Measurements from ENCODE around the gene TEAD1.

Gene TEAD1

DNA sequence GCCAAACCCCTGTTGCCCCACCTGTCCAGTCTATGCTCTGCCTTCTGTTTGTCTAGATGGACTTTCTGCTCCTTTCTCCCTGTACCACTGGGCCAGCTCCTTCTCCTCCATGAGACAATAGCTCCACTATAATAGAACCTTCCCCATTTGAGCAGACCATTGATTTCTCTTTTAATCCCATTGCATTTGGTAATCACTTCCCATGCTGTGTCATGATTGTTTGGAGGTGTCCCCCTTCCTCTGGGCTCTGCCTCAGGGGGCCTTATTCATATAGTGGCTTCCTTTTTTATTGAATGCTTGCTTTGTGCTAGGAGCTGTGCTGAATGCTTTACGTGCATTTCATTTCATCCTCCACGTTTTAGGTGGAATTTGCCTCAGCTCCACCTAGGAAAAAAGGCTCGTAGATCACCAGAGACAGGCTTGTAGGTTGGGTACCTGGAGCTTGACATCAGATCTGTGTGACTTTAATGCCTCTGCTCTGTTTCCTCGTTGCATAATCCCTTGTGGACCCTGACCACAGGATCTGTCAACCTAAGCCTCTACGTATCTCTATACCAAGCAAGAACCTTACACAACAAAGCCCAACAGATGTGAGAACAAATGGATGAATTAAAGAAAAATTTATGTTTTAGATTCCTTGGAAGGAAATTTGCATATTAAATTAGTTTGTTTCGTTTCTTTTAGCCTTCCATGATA lies 228.7 kb downstream of the TEAD1 start:
- H3K36me3 Mint-ChIP-seq (ENCODE audit: low read depth), result no peaks in the 10 kb centered on the region
- H3K27me3 Mint-ChIP-seq (ENCODE audit: low read depth), result peaks cover 8% of the 10 kb centered on the region
- no peak overlapping the region for H3K27ac Mint-ChIP-seq
- H3K4me1 Mint-ChIP-seq (ENCODE audit: low read depth), result peaks cover 5% of the 10 kb centered on the region
- H3K4me3 Mint-ChIP-seq, result no peak overlapping the region
- no peaks in the 10 kb centered on the region for H3K9me3 Mint-ChIP-seq

DNA sequence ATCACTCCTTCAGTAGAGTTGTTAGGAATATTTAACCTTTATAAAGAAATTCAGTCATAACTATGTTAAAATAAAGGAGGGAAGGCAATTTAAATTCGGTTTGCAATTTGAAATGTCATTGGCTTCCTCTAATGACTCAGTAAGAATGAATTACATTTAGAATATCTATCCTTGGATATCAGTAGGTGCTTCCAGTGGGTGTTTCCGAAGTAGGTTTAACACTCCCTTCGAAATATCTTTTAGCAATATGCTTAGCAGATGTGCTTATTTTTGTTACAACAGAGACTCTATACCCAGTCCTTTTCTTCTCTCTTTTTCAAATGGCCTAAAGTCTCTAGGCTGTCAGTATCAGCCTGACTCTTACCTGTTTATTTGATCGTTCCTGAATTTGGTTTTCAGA lies 231.2 kb downstream of the TEAD1 start:
- H3K4me3 Mint-ChIP-seq, result no peak overlapping the region
- no peak overlapping the region for H3K27ac Mint-ChIP-seq
- no peaks in the 10 kb centered on the region for H3K9me3 Mint-ChIP-seq
- peaks cover 5% of the 10 kb centered on the region for H3K4me1 Mint-ChIP-seq (ENCODE audit: low read depth)
- peaks cover 8% of the 10 kb centered on the region for H3K27me3 Mint-ChIP-seq (ENCODE audit: low read depth)
- no peaks in the 10 kb centered on the region for H3K36me3 Mint-ChIP-seq (ENCODE audit: low read depth)

DNA sequence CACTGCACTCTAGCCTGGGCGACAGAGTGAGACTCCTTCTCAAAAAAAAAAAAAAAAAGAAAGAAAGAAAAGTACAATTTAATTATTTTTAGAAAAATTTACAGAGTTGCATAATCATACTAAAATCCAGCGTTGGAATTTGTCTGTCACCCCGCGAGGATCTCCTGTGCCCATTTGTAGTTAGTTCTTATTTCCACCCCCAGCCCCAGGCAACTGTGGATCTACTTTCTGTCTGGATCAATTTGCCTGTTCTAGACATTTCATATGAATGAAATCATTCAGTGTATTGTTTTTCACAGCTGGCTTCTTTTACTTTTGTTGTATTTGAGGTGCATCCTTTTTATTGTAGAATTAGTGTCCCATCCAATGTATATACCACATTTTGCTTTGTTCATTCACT lies 232.3 kb downstream of the TEAD1 start:
- H3K36me3 Mint-ChIP-seq (ENCODE audit: low read depth), result no peaks in the 10 kb centered on the region
- H3K4me1 Mint-ChIP-seq (ENCODE audit: low read depth), result peaks cover 2% of the 10 kb centered on the region
- H3K4me3 Mint-ChIP-seq, result no peak overlapping the region
- H3K27ac Mint-ChIP-seq, result no peak overlapping the region
- no peaks in the 10 kb centered on the region for H3K9me3 Mint-ChIP-seq
- peaks cover 8% of the 10 kb centered on the region for H3K27me3 Mint-ChIP-seq (ENCODE audit: low read depth)

DNA sequence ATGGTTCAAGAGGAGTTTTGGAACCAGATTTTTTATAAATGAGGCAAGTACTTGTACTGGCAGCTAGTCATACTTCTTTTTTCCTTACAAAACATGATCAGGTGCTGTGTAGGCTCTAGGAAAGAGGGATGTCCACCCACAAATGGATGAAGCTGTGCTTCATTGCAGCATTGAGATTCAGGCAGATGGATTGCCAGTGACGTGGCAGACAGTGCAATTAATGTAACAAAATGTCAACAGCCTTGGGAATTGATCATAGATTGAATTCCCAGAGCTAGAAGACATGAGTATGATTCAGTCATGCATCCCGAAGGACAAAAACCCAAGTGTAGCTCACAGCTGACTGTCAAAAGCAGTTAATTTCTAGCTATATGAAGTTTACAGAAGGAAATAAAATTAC lies 235.7 kb downstream of the TEAD1 start:
- no peaks in the 10 kb centered on the region for H3K9me3 Mint-ChIP-seq
- no peaks in the 10 kb centered on the region for H3K4me1 Mint-ChIP-seq (ENCODE audit: low read depth)
- peaks cover 8% of the 10 kb centered on the region for H3K27me3 Mint-ChIP-seq (ENCODE audit: low read depth)
- no peak overlapping the region for H3K27ac Mint-ChIP-seq
- H3K4me3 Mint-ChIP-seq, result no peak overlapping the region
- no peaks in the 10 kb centered on the region for H3K36me3 Mint-ChIP-seq (ENCODE audit: low read depth)

DNA sequence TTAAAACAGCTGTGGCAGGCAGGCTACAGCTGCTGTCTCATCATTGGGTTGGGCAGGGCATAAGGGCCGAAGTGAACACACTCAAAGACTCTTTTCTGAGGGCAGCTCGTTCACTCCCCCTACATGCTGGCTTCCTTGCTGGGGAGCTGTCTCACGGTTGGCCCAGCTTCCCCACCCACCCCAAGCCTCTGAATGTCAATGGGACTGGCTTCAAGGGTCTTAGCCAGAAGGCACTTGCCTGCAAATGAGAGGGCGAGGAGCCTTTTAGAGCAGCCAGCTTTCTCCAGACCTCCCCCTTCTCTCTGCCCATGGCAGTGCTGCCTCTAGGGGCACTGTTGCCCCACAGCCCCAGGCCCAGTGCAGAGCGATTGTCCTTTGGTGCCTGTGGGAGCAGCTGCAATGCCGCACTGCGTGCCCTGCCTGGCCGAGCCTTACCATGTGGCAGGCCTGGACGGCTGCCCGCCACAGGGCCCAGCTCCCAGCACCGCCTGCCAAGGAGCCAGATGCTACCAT lies 240.2 kb downstream of the TEAD1 start:
- no peaks in the 10 kb centered on the region for H3K9me3 Mint-ChIP-seq
- no peak overlapping the region for H3K27ac Mint-ChIP-seq
- H3K36me3 Mint-ChIP-seq (ENCODE audit: low read depth), result no peaks in the 10 kb centered on the region
- H3K4me1 Mint-ChIP-seq (ENCODE audit: low read depth), result no peaks in the 10 kb centered on the region
- no peak overlapping the region for H3K4me3 Mint-ChIP-seq
- H3K27me3 Mint-ChIP-seq (ENCODE audit: low read depth), result peaks cover 5% of the 10 kb centered on the region

DNA sequence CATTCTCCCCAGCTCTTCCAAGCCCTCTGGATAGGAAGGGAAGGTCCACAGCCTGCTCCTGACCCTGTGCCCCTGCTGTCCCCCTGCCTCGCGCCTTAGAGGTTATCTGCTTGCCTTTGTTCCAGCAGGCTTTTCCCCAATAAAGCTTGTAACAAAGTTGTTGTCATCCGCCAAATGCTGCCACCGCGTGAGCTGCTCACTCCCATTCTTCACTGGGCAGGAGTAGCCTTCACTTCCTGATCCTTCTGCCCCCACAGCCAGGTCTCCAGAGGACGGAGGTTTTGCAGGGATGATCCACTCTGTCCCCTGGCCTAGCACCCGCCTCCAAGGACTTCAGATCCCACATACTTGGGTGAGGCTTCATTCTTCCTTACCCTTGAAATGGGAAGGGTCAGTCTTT lies 240.9 kb downstream of the TEAD1 start:
- H3K9me3 Mint-ChIP-seq, result no peaks in the 10 kb centered on the region
- H3K36me3 Mint-ChIP-seq (ENCODE audit: low read depth), result no peaks in the 10 kb centered on the region
- H3K27me3 Mint-ChIP-seq (ENCODE audit: low read depth), result peaks cover 5% of the 10 kb centered on the region
- H3K4me3 Mint-ChIP-seq, result no peak overlapping the region
- H3K4me1 Mint-ChIP-seq (ENCODE audit: low read depth), result no peaks in the 10 kb centered on the region
- no peak overlapping the region for H3K27ac Mint-ChIP-seq

DNA sequence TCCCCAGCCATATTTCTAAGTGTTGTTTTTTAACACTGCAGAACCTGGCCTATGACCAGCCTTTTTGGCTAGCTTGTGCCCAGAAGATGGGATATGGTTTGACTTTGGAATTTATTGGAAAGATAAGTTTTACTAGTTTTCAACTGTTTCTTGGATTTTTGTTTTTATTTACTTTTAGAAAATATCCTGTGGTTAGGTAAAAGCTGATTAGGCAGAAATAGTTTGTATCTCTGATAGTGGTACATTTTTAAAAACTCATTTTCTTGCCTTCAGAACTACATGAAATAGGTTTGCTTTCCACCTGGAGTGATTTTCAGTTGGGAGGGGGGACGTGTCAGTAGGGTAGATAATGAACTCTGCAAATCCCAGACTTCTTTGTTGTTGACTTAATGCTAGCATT lies 243.6 kb downstream of the TEAD1 start:
- H3K4me1 Mint-ChIP-seq (ENCODE audit: low read depth), result no peaks in the 10 kb centered on the region
- H3K4me3 Mint-ChIP-seq, result no peak overlapping the region
- no peak overlapping the region for H3K27ac Mint-ChIP-seq
- H3K36me3 Mint-ChIP-seq (ENCODE audit: low read depth), result no peaks in the 10 kb centered on the region
- peaks cover 5% of the 10 kb centered on the region for H3K27me3 Mint-ChIP-seq (ENCODE audit: low read depth)
- no peaks in the 10 kb centered on the region for H3K9me3 Mint-ChIP-seq

DNA sequence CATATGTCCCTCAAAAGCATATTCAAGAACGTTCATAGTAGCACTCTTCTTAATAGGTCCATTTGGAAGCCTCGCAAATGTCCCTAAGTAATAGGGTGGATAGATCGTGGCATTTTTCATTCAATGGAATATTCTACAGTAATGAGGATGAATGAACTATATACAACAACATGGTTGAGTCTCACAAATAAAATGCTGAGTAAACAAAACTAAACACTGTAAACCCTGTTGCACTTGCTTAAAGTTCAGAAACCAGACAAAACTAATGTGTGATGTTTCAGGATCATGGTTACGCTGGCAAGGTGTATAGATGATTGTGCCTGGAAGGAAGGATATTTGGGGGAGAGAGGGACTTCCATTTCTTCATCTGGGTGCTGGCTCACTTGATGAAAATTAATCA lies 244.4 kb downstream of the TEAD1 start:
- Mint-ChIP-seq H3K9me3 (no peaks in the 10 kb centered on the region), H3K4me3 (no peak overlapping the region), H3K27me3 (ENCODE audit: low read depth) (peaks cover 5% of the 10 kb centered on the region), H3K36me3 (ENCODE audit: low read depth) (no peaks in the 10 kb centered on the region), H3K4me1 (ENCODE audit: low read depth) (no peaks in the 10 kb centered on the region), H3K27ac (no peak overlapping the region)

DNA sequence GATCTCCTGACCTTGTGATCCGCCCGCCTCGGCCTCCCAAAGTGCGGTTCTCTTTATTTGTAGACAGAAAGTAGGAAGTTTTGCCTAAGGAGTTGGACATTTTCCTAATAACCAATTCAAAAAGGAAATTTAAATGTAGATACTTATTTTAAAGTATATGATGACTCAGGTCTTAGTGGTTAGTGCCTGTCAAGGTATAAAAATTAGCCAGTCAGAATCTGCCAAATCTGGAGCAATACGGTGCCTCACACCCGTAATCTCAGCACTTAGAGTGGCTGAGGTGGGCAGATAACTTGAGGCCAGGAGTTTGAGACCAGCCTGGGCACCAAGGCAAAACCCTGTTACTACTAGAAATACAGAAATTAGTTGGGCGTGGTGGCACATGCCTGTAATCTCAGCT lies 248.2 kb downstream of the TEAD1 start:
- no peak overlapping the region for H3K27ac Mint-ChIP-seq
- H3K36me3 Mint-ChIP-seq (ENCODE audit: low read depth), result no peaks in the 10 kb centered on the region
- H3K4me3 Mint-ChIP-seq, result no peak overlapping the region
- no peaks in the 10 kb centered on the region for H3K4me1 Mint-ChIP-seq (ENCODE audit: low read depth)
- H3K9me3 Mint-ChIP-seq, result no peaks in the 10 kb centered on the region
- peaks cover 13% of the 10 kb centered on the region for H3K27me3 Mint-ChIP-seq (ENCODE audit: low read depth)

DNA sequence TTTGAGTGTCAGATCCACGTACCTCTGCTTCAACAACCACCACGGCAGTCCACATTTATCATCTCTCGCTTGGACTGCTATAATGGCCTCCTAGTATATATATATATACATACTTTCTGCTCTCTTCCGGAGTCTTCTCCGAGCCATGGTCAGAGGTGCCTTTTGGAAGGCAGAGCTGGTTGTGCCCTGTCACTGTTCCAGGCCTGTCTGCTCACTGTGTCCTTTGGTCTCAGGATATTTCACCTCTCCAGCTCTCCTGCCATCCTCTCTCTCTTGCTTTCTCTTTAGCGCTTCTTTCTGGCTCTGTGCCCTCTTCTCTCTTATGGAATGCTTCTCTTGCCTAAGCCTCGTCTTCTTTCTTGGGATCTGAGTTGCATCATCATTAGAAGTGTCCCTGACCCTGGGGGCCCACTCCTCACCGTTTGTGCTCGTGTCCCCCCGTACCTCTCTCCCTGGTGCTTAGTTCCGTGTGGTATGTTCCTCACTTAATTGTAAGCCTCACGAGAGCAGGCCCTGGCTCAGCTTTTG lies 248.8 kb downstream of the TEAD1 start:
- H3K4me3 Mint-ChIP-seq, result no peak overlapping the region
- no peaks in the 10 kb centered on the region for H3K36me3 Mint-ChIP-seq (ENCODE audit: low read depth)
- H3K9me3 Mint-ChIP-seq, result no peaks in the 10 kb centered on the region
- H3K27me3 Mint-ChIP-seq (ENCODE audit: low read depth), result peaks cover 13% of the 10 kb centered on the region
- H3K4me1 Mint-ChIP-seq (ENCODE audit: low read depth), result no peaks in the 10 kb centered on the region
- no peak overlapping the region for H3K27ac Mint-ChIP-seq

DNA sequence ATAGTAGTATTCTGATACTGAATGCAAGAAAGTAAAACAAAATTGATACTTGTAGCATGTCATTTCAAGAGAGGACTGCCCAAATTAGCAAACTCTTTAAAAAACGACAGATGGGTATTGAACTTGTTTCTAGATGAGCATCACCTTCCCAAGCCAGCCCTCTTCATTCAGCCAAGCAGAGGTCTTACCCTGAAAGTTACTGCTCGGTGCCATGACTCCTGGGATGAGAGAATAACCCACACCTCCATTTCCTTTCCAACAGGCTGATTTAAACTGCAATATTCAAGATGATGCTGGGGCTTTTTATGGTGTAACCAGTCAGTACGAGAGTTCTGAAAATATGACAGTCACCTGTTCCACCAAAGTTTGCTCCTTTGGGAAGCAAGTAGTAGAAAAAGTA lies 250.4 kb downstream of the TEAD1 start:
- Mint-ChIP-seq H3K4me3 (no peak overlapping the region), H3K27ac (no peak overlapping the region), H3K4me1 (ENCODE audit: low read depth) (no peaks in the 10 kb centered on the region), H3K9me3 (no peaks in the 10 kb centered on the region), H3K36me3 (ENCODE audit: low read depth) (no peaks in the 10 kb centered on the region), H3K27me3 (ENCODE audit: low read depth) (peaks cover 7% of the 10 kb centered on the region)

DNA sequence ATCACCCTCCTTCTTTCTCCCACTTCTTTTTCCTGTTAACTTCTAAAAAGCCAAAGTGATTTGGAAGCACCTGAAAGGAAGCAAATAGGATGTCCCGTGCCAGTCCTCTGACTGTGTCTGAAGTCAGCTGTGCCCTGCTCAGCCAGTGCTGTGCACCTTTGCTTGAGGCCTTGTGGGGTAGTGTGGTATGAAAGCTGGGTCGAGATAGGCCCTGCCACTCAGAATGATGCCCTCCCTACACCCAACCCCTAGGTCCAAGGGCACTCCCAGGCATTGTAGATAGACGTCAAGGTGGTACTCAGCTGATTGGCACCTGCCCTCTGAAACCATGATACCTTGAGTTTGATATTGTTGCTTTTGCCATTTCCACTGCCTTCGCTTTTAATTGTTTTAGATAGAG lies 251.3 kb downstream of the TEAD1 start:
- Mint-ChIP-seq H3K9me3 (no peaks in the 10 kb centered on the region), H3K4me1 (ENCODE audit: low read depth) (no peaks in the 10 kb centered on the region), H3K4me3 (no peak overlapping the region), H3K27ac (no peak overlapping the region), H3K27me3 (ENCODE audit: low read depth) (peaks cover 7% of the 10 kb centered on the region), H3K36me3 (ENCODE audit: low read depth) (no peaks in the 10 kb centered on the region)

DNA sequence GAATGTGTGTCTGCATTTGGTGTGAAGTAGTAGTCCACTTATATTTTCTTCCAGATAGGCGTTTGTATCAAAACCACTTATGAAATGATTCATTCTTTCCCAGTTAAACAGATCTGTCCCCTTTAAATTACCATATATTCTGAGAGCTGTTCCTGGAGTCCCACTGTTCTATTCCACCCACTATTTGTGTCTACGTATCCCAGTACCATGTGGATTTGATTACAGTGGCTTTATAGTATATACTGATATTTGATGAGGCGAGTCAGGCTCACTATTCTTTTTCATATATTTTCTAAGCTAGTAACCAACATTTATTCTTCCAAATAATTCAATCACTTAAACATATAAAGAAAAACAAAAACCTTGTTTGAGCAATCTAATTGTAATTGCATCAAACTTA lies 253.0 kb downstream of the TEAD1 start:
- H3K4me3 Mint-ChIP-seq, result no peak overlapping the region
- H3K27ac Mint-ChIP-seq, result no peak overlapping the region
- peaks cover 7% of the 10 kb centered on the region for H3K27me3 Mint-ChIP-seq (ENCODE audit: low read depth)
- H3K9me3 Mint-ChIP-seq, result no peaks in the 10 kb centered on the region
- H3K4me1 Mint-ChIP-seq (ENCODE audit: low read depth), result no peaks in the 10 kb centered on the region
- H3K36me3 Mint-ChIP-seq (ENCODE audit: low read depth), result no peaks in the 10 kb centered on the region

DNA sequence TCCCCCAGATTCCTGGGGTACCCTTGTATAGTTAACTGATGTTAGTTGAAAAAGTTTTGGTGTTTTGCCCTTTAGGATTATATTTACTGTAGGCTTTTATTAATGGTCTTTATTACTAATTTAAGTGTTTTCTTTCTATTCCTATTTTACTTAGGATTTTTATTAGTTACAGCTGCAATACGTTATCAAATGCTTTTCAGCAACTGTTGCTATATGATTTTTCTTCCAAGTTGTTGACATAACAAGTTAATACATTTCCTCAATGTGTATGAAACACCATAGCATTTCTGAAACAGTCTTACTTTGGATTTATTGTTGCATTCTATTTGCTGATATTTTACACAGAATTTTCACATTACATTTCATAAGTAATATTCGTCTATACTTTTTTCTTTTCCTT lies 253.7 kb downstream of the TEAD1 start:
- Mint-ChIP-seq H3K4me1 (ENCODE audit: low read depth) (no peaks in the 10 kb centered on the region), H3K27ac (no peak overlapping the region), H3K9me3 (no peaks in the 10 kb centered on the region), H3K36me3 (ENCODE audit: low read depth) (no peaks in the 10 kb centered on the region), H3K4me3 (no peak overlapping the region), H3K27me3 (ENCODE audit: low read depth) (peaks cover 7% of the 10 kb centered on the region)

DNA sequence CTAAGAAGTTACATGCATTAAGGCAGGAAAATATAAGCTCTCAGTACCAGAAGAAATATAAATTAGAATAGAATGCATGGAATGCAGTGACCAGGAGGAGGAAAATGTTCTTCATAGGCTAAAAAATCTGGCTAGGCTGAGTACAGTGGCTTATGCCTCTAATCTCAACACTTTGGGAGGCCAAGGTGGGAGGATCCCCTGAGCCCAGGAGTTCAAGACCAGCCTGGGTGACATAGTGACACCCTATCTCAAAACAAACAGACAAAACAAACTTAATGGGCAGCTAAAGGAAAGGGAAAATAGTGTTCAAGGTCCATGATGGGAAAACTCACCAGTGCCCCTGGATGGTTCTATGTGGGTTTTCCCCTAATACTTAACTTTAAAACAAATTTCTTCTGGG lies 256.6 kb downstream of the TEAD1 start:
- H3K4me1 Mint-ChIP-seq (ENCODE audit: low read depth), result no peaks in the 10 kb centered on the region

More for the DNA sequence above, 256.6 kb downstream of the TEAD1 start:
- H3K27me3 Mint-ChIP-seq (ENCODE audit: low read depth), result peaks cover 7% of the 10 kb centered on the region
- no peak overlapping the region for H3K4me3 Mint-ChIP-seq
- no peak overlapping the region for H3K27ac Mint-ChIP-seq
- no peaks in the 10 kb centered on the region for H3K9me3 Mint-ChIP-seq
- no peaks in the 10 kb centered on the region for H3K36me3 Mint-ChIP-seq (ENCODE audit: low read depth)

Measured in T-helper 1 cell treated with Interleukin-12 subunit alpha and Interleukin-12 subunit beta and Interleukin-4 antibody, amounts not matched to agents 30 μg/mL and 1 μg/mL, for 36 hours (primary cell).